A673 (cell line): ENCODE results near the gene MGAT5B. TPM values are rescaled to one million over a fixed set of nuclear protein-coding genes. Genes with fewer than 3 reads are reported as not detected.

Experiments used
- BruUV-seq: library from RNA; stranded (reverse); fragments of 400-500 nt; replicated peaks from 2 replicates; lab custom pipeline; 2021; lab: Mats Ljungman, UMichigan
- CTCF ChIA-PET: fragments of 300-600 bp; sonication (Branson Sonifier 250); formaldehyde crosslinking; loops from one replicate; lab custom pipeline; 2022; ENCODE audit warnings: antibody characterized with exemption; lab: Charles Lee
- POLR2A ChIA-PET: fragments of 300-600 bp; sonication (Branson Sonifier 250); formaldehyde crosslinking; loops from one replicate; lab custom pipeline; 2022; ENCODE audit warnings: antibody characterized with exemption; ENCODE audit not compliant: low non-redundant PET; lab: Charles Lee
- DNase-seq: peaks from one replicate; pipeline ENCODE4 v3.0.0-alpha.2; 2015; ENCODE audit warnings: low spot score
- H3K27ac ChIP-seq: fragments of 200-600 bp; sonication (generic); 2 replicates; pipeline ENCODE4 v1.5.1; 2016; ENCODE audit warnings: mixed run types, low read depth, mild to moderate bottlenecking, mixed read lengths, antibody characterized with exemption, low read length; ENCODE audit not compliant: poor library complexity, severe bottlenecking
- H3K27me3 ChIP-seq: fragments of 200-600 bp; sonication (generic); replicated peaks from 2 replicates; pipeline ENCODE4 v1.6.1; 2017; ENCODE audit warnings: mixed run types, low read depth, mild to moderate bottlenecking, mixed read lengths, antibody characterized with exemption, low read length; ENCODE audit not compliant: insufficient read depth, poor library complexity
- H3K36me3 ChIP-seq: fragments of 200-600 bp; sonication (generic); 2 replicates; pipeline ENCODE4 v1.6.1; 2016; ENCODE audit warnings: mixed run types, mild to moderate bottlenecking, mixed read lengths, antibody characterized with exemption, low read length; ENCODE audit not compliant: insufficient read depth, poor library complexity, severe bottlenecking
- H3K4me1 ChIP-seq: fragments of 200-600 bp; sonication (generic); 2 replicates; pipeline ENCODE4 v1.6.1; 2017; ENCODE audit warnings: mixed run types, mild to moderate bottlenecking, mixed read lengths, antibody characterized with exemption, low read length; ENCODE audit not compliant: insufficient read depth, poor library complexity, severe bottlenecking
- H3K4me3 ChIP-seq: fragments of 200-600 bp; sonication (generic); 2 replicates; pipeline ENCODE4 v1.5.1; 2016; ENCODE audit warnings: low read depth, mixed run types, mild to moderate bottlenecking, mixed read lengths, low read length; ENCODE audit not compliant: poor library complexity, severe bottlenecking
- H3K9me3 ChIP-seq: fragments of 200-600 bp; sonication (generic); 2 replicates; pipeline ENCODE4 v1.6.1; 2016; ENCODE audit warnings: mixed run types, low read depth, mild to moderate bottlenecking, mixed read lengths, antibody characterized with exemption, low read length; ENCODE audit not compliant: poor library complexity, severe bottlenecking
- CTCF ChIP-seq: fragments of 300-800, 200-600 bp; sonication (generic); conservative IDR thresholded peaks from 2 replicates; pipeline ENCODE4 v1.5.1; 2017; ENCODE audit warnings: low read depth, mild to moderate bottlenecking, antibody characterized with exemption, low read length, moderate library complexity, mixed read lengths
- EZH2 ChIP-seq: fragments of 200-600 bp; sonication (generic); IDR thresholded peaks from 2 replicates; pipeline ENCODE4 v1.6.1; 2017; ENCODE audit warnings: borderline replicate concordance, low read depth, mild to moderate bottlenecking, mixed read lengths, antibody characterized with exemption, low read length; ENCODE audit not compliant: poor library complexity, severe bottlenecking
- intact Hi-C: fragments of 100-400 bp; cut with micrococcal nuclease; formaldehyde crosslinking; loops from one replicate; pipeline ENCODE4 v1.10.0; 2022; ENCODE audit not compliant: unreplicated experiment
- total RNA-seq: library from RNA; stranded (reverse); gene quantifications from 2 replicates; pipeline ENCODE4 v1.2.3, GENCODE V29; 2021

The MGAT5B gene
- total RNA-seq, 1 experiment from 2014 or later, result 1.1 TPM

GRCh38 chr17:76957678-76958464, 89.7 kb downstream of the MGAT5B start:
- Histone ChIP-seq H3K27me3 (no peaks in the 10 kb centered on the region), H3K4me3 (no peak overlapping the region), H3K36me3 (no peaks in the 10 kb centered on the region), H3K9me3 (no peaks in the 10 kb centered on the region), H3K4me1 (no peaks in the 10 kb centered on the region), H3K27ac (no peak overlapping the region)
- no TSS peak for BruUV-seq
- ChIA-PET CTCF (no interaction called here), POLR2A (no interaction called here)
- intact Hi-C loops, result no loop called here
- TF ChIP-seq EZH2, result no peak
- no peak for TF ChIP-seq CTCF
- DNase-seq, result no peak

DNA sequence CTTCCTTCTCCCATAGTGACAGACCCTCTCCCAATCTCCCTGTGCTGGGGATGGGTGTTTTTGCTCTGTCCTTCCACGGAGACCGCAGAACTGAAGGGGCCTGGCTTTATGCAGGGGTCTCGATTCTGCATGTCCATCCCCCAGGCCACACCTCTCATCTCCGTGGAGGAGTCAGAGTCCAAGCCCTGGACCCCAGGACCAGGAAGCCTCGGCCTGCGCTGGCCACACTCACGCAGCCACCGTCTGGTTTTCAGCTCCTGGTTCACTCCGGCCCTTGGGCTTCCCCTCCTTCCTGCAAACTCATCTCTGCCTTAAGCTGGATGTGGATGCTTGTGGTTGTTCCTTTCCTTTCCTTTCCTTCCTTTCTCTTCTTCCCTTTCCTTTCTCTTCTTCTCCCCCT, 90.8 kb downstream of the MGAT5B start:
- BruUV-seq, result no TSS peak
- Histone ChIP-seq H3K4me1 (no peaks in the 10 kb centered on the region), H3K27ac (no peak overlapping the region), H3K4me3 (no peak overlapping the region), H3K36me3 (no peaks in the 10 kb centered on the region), H3K27me3 (no peaks in the 10 kb centered on the region), H3K9me3 (no peaks in the 10 kb centered on the region)
- intact Hi-C loops, result no loop called here
- TF ChIP-seq CTCF (no peak), EZH2 (no peak)
- POLR2A ChIA-PET, result no interaction called here
- DNase-seq, result no peak
- CTCF ChIA-PET, result no interaction called here

GRCh38 chr17:76961869-76962268, 93.7 kb downstream of the MGAT5B start:
- POLR2A ChIA-PET, result no interaction called here
- Histone ChIP-seq H3K27ac (no peak overlapping the region), H3K4me3 (no peak overlapping the region), H3K27me3 (no peaks in the 10 kb centered on the region), H3K36me3 (no peaks in the 10 kb centered on the region), H3K4me1 (no peaks in the 10 kb centered on the region), H3K9me3 (no peaks in the 10 kb centered on the region)
- no peak for DNase-seq
- BruUV-seq, result no TSS peak
- no peak for TF ChIP-seq EZH2
- no peak for TF ChIP-seq CTCF
- intact Hi-C loops, result no loop called here
- CTCF ChIA-PET, result no interaction called here
